Kidney glomerular epithelial cell (primary cell): ENCODE measurements around the gene SEMA3G.

Experiments used
- DNase-seq: peaks from one replicate; lab custom pipeline; 2025; lab: John Stamatoyannopoulos, UW

SEMA3G gene

DNA sequence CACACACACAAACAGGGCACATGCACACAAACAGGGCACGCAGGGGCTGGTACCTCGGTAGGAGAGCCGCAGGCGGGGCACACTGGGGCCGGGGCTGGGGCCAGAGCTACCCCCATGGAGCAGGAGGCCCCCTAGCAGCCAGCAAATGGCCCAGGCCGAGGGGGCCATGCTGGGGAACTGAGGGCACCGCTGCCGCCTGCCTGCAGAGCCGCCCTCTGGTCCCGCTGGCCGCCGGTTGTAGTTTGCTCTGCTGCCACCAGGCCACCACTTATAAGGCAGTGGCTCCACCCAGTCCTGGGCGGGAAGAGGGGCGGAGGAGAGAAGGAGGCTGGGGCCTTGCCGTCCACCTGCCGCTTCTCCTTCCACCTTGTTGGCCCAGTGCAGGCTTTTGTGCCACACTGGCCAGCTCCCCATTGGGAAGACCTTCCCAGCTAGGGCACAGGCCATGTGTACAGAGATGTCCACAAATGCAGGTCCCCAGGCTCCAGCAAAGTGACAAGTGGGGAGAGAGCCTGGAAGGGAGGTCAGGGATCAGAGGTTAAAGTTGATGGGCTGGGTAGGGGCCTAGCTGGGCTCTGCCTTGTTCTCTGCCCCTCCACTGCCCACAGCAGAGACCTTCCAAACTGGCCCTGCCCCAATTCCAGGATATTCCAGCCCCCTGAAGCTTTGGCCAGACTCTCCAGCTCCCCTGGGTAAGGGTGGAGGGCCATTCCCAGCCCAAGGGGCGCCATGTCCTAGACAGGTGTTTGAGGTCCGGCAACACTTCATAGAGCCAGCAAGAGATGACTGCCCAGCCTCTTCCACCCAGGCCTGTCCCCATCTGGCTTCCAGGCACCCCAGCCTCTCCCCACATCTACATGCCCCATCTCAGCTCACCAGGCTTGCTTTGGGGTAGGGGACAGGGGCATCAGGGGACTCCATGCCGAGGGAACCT is at the start of gene SEMA3G:
Gene SEMA3G, minus strand, starts transcription at position 244 of the 934 bp plus-strand sequence. Its CDS starts 76 bp downstream, at position 168.
- peak; percentile 5 for DNase-seq

GRCh38 chr3:52494445-52494844 is 49.5 kb upstream of the SEMA3G start:
- DNase-seq, result no peak

- DNase-seq, result no peak
These were observed 48.5 kb upstream of the SEMA3G start for GRCh38 chr3:52493232-52494017.

DNA sequence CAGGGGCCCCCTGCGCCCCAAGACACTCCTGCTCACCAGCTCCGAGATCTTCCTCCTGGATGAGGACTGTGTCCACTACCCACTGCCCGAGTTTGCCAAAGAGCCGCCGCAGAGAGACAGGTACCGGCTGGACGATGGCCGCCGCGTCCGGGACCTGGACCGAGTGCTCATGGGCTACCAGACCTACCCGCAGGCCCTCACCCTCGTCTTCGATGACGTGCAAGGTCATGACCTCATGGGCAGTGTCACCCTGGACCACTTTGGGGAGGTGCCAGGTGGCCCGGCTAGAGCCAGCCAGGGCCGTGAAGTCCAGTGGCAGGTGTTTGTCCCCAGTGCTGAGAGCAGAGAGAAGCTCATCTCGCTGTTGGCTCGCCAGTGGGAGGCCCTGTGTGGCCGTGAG is 47.2 kb upstream of the SEMA3G start:
- DNase-seq, result no peak

DNA sequence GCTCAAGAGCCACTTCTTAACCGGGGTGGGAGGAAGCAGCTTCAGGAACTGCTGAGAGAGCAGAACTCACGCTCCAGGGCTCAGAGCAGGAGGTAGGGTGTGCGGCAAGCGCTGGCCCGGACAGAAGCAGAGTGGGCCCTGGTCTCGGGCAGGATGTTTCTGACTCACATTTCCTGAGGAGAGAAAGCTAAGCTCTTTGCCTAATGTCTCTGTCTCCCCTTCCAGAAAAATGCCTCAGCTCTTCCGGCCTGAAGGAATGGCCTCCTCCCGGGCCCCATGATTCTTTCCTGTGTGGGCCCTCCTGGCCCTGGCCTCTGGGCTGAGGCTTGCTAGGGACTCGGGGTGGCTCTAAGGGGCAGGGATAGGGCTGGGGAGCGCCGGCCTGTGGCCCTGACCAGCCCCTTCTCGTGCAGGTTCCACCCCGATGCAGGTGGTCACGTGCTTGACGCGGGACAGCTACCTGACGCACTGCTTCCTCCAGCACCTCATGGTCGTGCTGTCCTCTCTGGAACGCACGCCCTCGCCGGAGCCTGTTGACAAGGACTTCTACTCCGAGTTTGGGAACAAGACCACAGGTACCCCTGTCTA is 46.1 kb upstream of the SEMA3G start:
- peak; percentile 22 for DNase-seq

DNA sequence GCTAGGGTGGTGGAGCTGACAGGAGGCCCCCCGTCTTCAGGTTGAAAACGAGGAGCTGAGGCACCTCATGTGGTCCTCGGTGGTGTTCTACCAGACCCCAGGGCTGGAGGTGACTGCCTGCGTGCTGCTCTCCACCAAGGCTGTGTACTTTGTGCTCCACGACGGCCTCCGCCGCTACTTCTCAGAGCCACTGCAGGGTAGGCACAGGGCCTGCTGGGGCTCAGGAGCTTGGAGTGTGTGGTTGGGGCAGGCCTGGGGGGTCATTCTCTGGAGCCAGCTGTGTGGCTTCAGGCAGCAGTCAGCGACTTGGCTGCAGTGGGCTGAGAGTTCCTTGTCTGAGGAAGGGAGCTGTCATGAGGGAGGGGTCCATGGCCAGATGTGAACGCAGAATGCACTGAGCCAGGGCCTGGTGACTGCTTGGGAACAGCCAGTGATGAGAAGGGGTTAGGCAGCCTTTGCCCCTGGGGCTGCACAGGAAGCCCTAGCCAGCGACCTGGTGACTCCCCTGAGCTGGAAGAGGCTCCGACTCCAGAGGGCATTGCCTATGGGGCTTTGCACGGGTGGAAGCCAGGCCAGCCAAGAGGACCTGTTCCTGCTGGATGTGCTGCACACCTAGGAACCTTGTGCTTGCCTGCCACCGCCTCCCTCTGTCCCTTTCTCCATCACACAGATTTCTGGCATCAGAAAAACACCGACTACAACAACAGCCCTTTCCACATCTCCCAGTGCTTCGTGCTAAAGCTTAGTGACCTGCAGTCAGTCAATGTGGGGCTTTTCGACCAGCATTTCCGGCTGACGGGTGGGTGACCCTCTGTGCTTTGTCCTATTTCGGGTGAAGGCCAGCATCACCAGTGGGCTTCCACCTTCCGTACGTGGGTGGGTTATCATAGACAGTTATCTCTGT is 45.4 kb upstream of the SEMA3G start:
- DNase-seq, result no peak

GRCh38 chr3:52489453-52489852 is 44.5 kb upstream of the SEMA3G start:
- DNase-seq, result no peak

- no peak for DNase-seq
These were observed 43.8 kb upstream of the SEMA3G start for GRCh38 chr3:52488746-52489145.

- no peak for DNase-seq
These were observed 43.1 kb upstream of the SEMA3G start for GRCh38 chr3:52487788-52488691.

GRCh38 chr3:52487050-52487787 is 42.3 kb upstream of the SEMA3G start:
- DNase-seq, result no peak

- DNase-seq, result no peak
These were observed 40.0 kb upstream of the SEMA3G start for GRCh38 chr3:52484680-52485461.

DNA sequence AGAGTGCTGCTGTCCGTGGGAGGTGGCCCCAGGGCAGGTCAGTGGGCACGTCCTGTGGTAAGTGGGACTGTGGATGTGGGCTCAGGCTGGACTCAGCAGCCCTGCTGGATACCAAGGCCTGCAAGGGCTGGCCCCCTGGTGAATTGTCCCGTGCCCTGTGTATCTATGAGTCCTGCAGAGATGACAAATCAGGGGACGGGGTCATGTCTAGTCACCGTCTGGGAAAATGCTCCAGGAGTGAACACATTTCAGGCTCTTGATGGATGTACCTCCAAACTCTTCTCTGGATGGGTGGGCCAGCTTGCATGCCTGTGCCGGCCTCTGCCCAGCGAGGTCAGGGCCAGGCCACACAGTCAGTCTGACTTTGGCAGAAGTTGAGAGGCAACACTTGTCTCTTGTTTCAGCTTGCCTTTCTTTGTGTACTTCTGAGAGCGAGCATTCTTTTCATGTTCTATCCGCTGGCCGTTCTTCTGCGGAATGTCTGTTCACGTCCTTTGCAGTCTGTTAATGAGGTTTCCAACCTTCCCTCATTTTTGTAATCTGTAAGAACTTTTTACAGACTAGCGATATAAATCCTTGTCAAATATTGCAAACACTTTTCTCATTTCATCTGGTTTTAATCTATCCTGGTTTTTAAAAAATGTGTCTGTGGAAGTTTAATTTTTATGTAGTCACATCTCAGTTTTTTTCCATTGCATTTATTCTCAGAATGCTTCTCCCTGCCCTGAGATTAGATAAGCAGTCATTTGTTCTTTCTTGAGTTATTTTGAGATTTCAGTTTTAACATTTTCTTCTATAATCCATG is 38.9 kb upstream of the SEMA3G start:
- DNase-seq, result no peak

DNA sequence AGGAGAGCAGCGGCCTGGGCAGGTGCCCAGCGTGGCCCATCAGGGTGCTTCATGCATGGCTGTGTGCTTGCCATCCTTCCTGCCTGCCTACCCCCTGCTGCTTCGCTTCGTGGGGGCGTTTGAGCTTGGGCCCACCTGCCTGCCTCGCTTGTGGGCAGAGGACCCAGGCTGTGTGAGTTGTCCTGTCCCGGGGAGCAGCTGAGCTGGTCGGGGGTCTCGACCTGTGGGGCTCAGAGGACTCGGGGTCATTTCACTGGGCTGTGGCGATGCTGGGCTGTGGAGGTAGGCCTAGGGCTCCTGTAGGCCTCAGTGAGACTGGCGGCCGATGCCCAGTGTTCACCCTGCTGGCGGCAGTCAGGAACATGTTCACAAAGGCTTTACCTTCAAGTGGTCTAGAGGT is 38.2 kb upstream of the SEMA3G start:
- no peak for DNase-seq

- DNase-seq, result no peak
These were observed 37.1 kb upstream of the SEMA3G start for GRCh38 chr3:52481819-52482521.

DNA sequence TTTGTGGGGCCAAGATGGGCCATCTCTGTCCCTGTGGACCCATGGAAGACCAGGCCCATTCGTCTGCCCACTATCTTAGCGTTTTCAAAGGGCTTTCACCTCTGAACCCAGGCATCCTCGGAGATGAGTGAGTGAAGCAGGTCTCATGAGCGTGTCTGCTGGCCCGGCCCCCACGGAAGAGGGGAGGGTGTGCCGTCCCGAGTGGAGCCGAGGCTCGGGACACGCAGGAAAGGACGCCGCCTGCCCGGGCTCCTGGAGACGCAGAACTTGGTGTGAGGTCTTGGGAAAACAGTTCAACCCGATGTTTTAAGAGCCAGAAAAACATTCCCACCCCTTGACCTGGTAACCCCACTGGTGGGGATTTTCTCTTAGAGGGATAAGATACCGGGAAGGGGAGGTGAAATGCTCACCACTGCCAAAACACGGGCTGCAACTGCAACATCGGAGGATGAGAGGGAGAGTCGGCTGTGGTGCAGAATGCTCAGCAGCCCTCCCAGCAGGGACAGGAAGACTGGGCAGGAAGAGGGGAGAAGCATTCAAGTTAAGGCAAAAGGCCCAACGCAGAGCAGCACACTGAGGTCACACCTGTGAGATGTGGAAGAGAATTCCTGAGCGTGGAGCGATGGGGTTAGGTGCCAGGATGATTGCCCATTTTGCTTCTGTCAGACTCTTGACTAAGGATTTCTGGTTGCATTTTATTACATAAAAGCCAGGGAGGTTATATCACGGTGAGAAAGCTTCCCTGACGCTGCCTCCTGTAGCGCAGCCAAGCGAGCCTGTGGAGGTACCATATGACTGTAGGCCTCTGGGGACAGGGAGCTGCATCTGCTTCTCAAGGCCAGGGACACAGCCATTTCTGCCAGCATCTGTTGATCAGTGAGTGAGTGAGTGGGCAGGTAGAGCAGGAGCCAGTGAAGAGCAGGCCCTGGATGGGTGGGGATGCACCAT is 36.1 kb upstream of the SEMA3G start:
- DNase-seq, result no peak

DNA sequence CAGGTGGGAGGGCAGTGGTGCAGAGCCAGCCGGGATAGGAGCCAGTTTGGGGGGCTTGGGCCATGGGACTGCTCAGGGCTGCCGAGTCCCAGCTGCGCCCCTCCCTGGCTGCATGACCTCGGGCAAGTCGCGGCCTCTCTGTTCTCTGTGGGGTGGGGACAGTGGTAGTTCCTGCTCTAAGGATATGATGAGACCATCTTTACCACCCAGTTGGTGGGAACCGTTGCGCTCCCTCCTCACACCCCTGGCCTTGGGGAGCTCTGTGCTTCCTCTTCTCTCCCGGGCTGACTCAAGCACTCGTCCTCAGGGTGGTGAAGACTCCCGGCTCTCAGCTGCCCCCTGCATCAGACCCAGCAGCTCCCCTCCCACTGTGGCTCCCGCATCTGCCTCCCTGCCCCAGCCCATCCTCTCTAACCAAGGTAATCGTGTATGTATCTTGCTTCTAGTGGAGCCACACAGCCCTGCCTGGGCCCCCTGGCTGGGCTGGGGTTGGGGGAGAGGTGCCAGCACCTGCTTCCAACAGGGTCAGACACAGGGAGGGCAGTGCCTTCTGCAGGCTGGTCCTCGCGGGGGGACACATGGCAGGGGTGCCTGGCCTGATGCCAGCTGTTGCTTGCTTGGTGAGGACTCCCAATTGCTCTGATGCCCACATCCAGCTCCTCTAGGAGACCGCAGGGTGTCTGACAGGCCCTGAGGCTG is 35.1 kb upstream of the SEMA3G start:
- DNase-seq, result no peak
